Epithelial cell of esophagus (primary cell): Measurements from ENCODE around the gene SETD1A.

Experiments
- DNase-seq: peaks from one replicate; pipeline ENCODE4 v3.0.0; 2010; ENCODE audit warnings: low read depth
- H3K4me3 ChIP-seq: 2 replicates; pipeline ENCODE4 v1.5.1; 2011; ENCODE audit warnings: mild to moderate bottlenecking, low read length, control low read depth
- CTCF ChIP-seq: IDR thresholded peaks from 2 replicates; pipeline ENCODE4 v1.5.1; 2011; ENCODE audit warnings: low read depth, mild to moderate bottlenecking, low read length, control low read depth, inconsistent platforms; ENCODE audit not compliant: insufficient read depth; ENCODE audit errors: missing control alignments

SETD1A gene

GRCh38 chr16:30925632-30925987 is 31.9 kb upstream of the SETD1A start:
- no peak overlapping the region for H3K4me3 ChIP-seq
- DNase-seq = no peak
- no peak for TF ChIP-seq CTCF

GRCh38 chr16:30925995-30926811 is 31.4 kb upstream of the SETD1A start:
- DNase-seq = no peak
- TF ChIP-seq CTCF = no peak
- no peak overlapping the region for H3K4me3 ChIP-seq

GRCh38 chr16:30926937-30927788 is 30.4 kb upstream of the SETD1A start:
- H3K4me3 ChIP-seq = no peak overlapping the region

GRCh38 chr16:30927789-30928378 is 29.7 kb upstream of the SETD1A start:
- no peak overlapping the region for H3K4me3 ChIP-seq
- peak; percentile 67 for DNase-seq
- no peak for TF ChIP-seq CTCF

More at GRCh38 chr16:30926937-30927788, 30.4 kb upstream of the SETD1A start:
- DNase-seq = no peak
- no peak for TF ChIP-seq CTCF

GRCh38 chr16:30928390-30928789 is 29.2 kb upstream of the SETD1A start:
- H3K4me3 ChIP-seq = no peak overlapping the region
- DNase-seq = no peak
- TF ChIP-seq CTCF = no peak

GRCh38 chr16:30929167-30929566 is 28.4 kb upstream of the SETD1A start:
- no peak for DNase-seq
- TF ChIP-seq CTCF = no peak

More at GRCh38 chr16:30929167-30929566, 28.4 kb upstream of the SETD1A start:
- no peak overlapping the region for H3K4me3 ChIP-seq
